Ishikawa (cell line): ENCODE measurements around the gene ROS1.

Experiments
- CEBPB ChIP-seq: IDR thresholded peaks from 2 replicates; pipeline ENCODE4 v1.6.1; 2012
- EP300 ChIP-seq: IDR thresholded peaks from 2 replicates; pipeline ENCODE4 v1.6.1; 2012; ENCODE audit warnings: borderline replicate concordance
- RAD21 ChIP-seq: IDR thresholded peaks from 2 replicates; pipeline ENCODE4 v1.6.1; 2012; ENCODE audit warnings: low read depth
- TAF1 ChIP-seq: IDR thresholded peaks from 2 replicates; pipeline ENCODE4 v1.6.1; 2012; ENCODE audit warnings: low read depth, mild to moderate bottlenecking
- TEAD4 ChIP-seq: IDR thresholded peaks from 2 replicates; pipeline ENCODE4 v1.6.1; 2012
- YY1 ChIP-seq: IDR thresholded peaks from 2 replicates; pipeline ENCODE4 v1.6.1; 2012; ENCODE audit warnings: low read depth
- TF ChIP-seq, protein P1 (sequence below): IDR thresholded peaks from 2 replicates; pipeline ENCODE4 v1.6.1; 2012; ENCODE audit warnings: low read depth, mild to moderate bottlenecking
- TF ChIP-seq, protein P2 (sequence below): IDR thresholded peaks from 2 replicates; pipeline ENCODE4 v1.6.1; 2012

DNA sequence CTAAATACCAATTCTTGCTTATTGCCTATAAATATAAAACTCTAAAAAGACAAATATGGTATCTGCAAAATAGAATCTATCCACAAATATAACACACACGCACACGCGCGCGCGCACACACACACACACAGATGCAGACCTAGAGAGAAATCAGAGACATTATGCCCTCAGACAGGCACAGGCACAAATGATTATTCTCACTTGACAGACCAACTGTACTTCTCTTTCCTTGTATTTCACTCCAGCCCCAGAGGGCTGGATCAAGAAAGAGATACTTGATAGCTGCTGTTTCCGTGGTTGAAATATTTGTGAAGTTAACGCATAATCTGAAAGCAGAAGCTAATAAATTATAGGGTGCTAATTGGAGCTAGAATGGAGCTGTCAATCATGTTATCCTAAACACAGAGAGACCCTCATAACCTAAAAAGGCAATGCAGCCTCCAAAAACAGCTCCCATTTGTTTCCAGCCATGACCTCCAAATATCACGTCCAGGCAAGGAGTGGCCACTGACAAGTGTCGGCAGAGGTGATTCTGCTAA, 148.9 kb downstream of the ROS1 start:
- TF ChIP-seq CEBPB (no peak), TEAD4 (no peak), EP300 (no peak), TAF1 (no peak), YY1 (no peak), RAD21 (no peak)
- TF ChIP-seq, protein P1, sequence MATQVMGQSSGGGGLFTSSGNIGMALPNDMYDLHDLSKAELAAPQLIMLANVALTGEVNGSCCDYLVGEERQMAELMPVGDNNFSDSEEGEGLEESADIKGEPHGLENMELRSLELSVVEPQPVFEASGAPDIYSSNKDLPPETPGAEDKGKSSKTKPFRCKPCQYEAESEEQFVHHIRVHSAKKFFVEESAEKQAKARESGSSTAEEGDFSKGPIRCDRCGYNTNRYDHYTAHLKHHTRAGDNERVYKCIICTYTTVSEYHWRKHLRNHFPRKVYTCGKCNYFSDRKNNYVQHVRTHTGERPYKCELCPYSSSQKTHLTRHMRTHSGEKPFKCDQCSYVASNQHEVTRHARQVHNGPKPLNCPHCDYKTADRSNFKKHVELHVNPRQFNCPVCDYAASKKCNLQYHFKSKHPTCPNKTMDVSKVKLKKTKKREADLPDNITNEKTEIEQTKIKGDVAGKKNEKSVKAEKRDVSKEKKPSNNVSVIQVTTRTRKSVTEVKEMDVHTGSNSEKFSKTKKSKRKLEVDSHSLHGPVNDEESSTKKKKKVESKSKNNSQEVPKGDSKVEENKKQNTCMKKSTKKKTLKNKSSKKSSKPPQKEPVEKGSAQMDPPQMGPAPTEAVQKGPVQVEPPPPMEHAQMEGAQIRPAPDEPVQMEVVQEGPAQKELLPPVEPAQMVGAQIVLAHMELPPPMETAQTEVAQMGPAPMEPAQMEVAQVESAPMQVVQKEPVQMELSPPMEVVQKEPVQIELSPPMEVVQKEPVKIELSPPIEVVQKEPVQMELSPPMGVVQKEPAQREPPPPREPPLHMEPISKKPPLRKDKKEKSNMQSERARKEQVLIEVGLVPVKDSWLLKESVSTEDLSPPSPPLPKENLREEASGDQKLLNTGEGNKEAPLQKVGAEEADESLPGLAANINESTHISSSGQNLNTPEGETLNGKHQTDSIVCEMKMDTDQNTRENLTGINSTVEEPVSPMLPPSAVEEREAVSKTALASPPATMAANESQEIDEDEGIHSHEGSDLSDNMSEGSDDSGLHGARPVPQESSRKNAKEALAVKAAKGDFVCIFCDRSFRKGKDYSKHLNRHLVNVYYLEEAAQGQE = no peak
- TF ChIP-seq, protein P2, sequence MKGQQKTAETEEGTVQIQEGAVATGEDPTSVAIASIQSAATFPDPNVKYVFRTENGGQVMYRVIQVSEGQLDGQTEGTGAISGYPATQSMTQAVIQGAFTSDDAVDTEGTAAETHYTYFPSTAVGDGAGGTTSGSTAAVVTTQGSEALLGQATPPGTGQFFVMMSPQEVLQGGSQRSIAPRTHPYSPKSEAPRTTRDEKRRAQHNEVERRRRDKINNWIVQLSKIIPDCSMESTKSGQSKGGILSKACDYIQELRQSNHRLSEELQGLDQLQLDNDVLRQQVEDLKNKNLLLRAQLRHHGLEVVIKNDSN = no peak
